Caco-2 (cell line): ENCODE measurements around the gene PLSCR5. TPM values are rescaled to one million over a fixed set of nuclear protein-coding genes. Genes with fewer than 3 reads are reported as not detected.

ENCODE experiments used
- BruUV-seq: library from RNA; stranded (reverse); fragments of 400-500 nt; replicated peaks from 2 replicates; lab custom pipeline; 2021; lab: Mats Ljungman, UMichigan
- CTCF ChIA-PET: fragments of 300-600 bp; sonication (Branson Sonifier 250); formaldehyde crosslinking; loops from one replicate; lab custom pipeline; 2022; ENCODE audit warnings: antibody characterized with exemption; lab: Charles Lee
- POLR2A ChIA-PET: fragments of 300-600 bp; sonication (Branson Sonifier 250); formaldehyde crosslinking; loops from one replicate; lab custom pipeline; 2022; ENCODE audit warnings: antibody characterized with exemption; lab: Charles Lee
- DNase-seq, 2 experiments: peaks; one replicate each; pipeline versions ENCODE4 v3.0.0 to v3.0.0-alpha.2; 2020 to 2022
- H3K27me3 ChIP-seq: replicated peaks from 2 replicates; pipeline ENCODE4 v1.6.0; 2011; ENCODE audit warnings: low read length; ENCODE audit not compliant: control insufficient read depth, insufficient read depth
- H3K36me3 ChIP-seq: 2 replicates; pipeline ENCODE4 v1.5.1; 2011; ENCODE audit warnings: low read length; ENCODE audit not compliant: control insufficient read depth, insufficient read depth
- H3K4me1 ChIP-seq: fragments of 250-450 bp; sonication (Bioruptor Pico); 2 replicates; pipeline ENCODE4 v1.5.1; 2020; ENCODE audit warnings: mild to moderate bottlenecking
- H3K4me3 ChIP-seq: 2 replicates; pipeline ENCODE4 v1.5.1; 2011; ENCODE audit warnings: low read depth, mild to moderate bottlenecking, control low read depth, low read length
- H3K9me3 ChIP-seq: fragments of 250-450 bp; sonication (Bioruptor Pico); 2 replicates; pipeline ENCODE4 v1.5.1; 2020; ENCODE audit warnings: mild to moderate bottlenecking, moderate library complexity
- H3K27ac Mint-ChIP-seq: one replicate; pipeline ENCODE4 v1.8.0; 2022; ENCODE audit warnings: mixed read lengths; ENCODE audit not compliant: unreplicated experiment
- H3K27me3 Mint-ChIP-seq: one replicate; pipeline ENCODE4 v1.8.0; 2022; ENCODE audit warnings: mixed read lengths; ENCODE audit not compliant: insufficient read depth, unreplicated experiment
- H3K36me3 Mint-ChIP-seq: one replicate; pipeline ENCODE4 v1.8.0; 2022; ENCODE audit warnings: mild to moderate bottlenecking, mixed read lengths; ENCODE audit not compliant: insufficient read depth, unreplicated experiment
- H3K4me1 Mint-ChIP-seq: one replicate; pipeline ENCODE4 v1.8.0; 2022; ENCODE audit warnings: low read depth, mixed read lengths; ENCODE audit not compliant: unreplicated experiment
- H3K4me3 Mint-ChIP-seq: one replicate; pipeline ENCODE4 v1.8.0; 2022; ENCODE audit warnings: mild to moderate bottlenecking, moderate library complexity, mixed read lengths; ENCODE audit not compliant: unreplicated experiment
- H3K9me3 Mint-ChIP-seq: one replicate; pipeline ENCODE4 v1.8.0; 2022; ENCODE audit warnings: mixed read lengths; ENCODE audit not compliant: unreplicated experiment
- intact Hi-C: fragments of 100-400 bp; cut with micrococcal nuclease; formaldehyde crosslinking; loops from one replicate; pipeline ENCODE4 v1.10.0; 2022; ENCODE audit not compliant: unreplicated experiment
- total RNA-seq: library from RNA; stranded (reverse); gene quantifications from 2 replicates; pipeline ENCODE4 v1.2.3, GENCODE V29; 2022
- TF ChIP-seq, protein P1 (sequence below), 2 experiments: fragments of 200-600 bp in 1 of 2; IDR thresholded peaks; 1 replicate in 1 of 2; 2 replicates in 1 of 2; pipeline versions ENCODE4 v1.5.1 to v1.8.0; 2011 to 2022; ENCODE audit warnings: antibody characterized with exemption in 1 of 2, control low read depth in 1 of 2, inconsistent platforms in 1 of 2, low read depth in 1 of 2, low read length in 1 of 2, mild to moderate bottlenecking in 1 of 2, moderate library complexity in 1 of 2; ENCODE audit not compliant: insufficient read depth in 1 of 2, severe bottlenecking in 1 of 2, unreplicated experiment in 1 of 2

PLSCR5 gene
- total RNA-seq, 1 experiment from 2014 or later = not detected

DNA sequence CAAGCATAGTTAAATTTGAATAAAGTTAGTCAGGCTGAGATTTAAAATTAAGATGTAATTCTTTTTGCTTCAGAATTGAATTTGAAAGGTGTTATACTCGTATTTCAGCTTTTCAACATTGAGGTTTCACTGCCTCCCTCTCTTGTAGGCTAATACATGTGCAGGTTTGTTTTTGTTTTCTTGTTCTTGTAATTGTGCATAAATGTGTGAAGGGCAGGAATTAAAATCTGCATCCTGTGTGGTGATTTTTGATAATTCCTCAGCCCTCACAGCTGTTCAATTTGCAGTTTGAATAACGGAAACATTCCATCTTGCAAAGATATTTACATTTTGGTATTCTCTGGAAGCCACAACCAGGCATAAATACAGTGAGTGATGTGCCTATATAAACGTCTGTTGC is 35.8 kb downstream of the PLSCR5 start:
- BruUV-seq = no TSS peak
- H3K4me1 ChIP-seq = no peaks in the 10 kb centered on the region
- TF ChIP-seq, protein P1, sequence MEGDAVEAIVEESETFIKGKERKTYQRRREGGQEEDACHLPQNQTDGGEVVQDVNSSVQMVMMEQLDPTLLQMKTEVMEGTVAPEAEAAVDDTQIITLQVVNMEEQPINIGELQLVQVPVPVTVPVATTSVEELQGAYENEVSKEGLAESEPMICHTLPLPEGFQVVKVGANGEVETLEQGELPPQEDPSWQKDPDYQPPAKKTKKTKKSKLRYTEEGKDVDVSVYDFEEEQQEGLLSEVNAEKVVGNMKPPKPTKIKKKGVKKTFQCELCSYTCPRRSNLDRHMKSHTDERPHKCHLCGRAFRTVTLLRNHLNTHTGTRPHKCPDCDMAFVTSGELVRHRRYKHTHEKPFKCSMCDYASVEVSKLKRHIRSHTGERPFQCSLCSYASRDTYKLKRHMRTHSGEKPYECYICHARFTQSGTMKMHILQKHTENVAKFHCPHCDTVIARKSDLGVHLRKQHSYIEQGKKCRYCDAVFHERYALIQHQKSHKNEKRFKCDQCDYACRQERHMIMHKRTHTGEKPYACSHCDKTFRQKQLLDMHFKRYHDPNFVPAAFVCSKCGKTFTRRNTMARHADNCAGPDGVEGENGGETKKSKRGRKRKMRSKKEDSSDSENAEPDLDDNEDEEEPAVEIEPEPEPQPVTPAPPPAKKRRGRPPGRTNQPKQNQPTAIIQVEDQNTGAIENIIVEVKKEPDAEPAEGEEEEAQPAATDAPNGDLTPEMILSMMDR (IDR thresholded peaks at IDR 0.05; ENCODE audit: insufficient read depth in 1 of 2, low read depth in 1 of 2, low read length in 1 of 2, severe bottlenecking in 1 of 2, unreplicated experiment in 1 of 2) = no peak
- ChIA-PET POLR2A (no interaction called here), CTCF (no interaction called here)
- H3K36me3 ChIP-seq = no peaks in the 10 kb centered on the region
- intact Hi-C loops = no loop called here
- H3K9me3 ChIP-seq = no peaks in the 10 kb centered on the region
- H3K4me3 Mint-ChIP-seq = no peak overlapping the region
- no peaks in the 10 kb centered on the region for H3K4me1 Mint-ChIP-seq
- H3K36me3 Mint-ChIP-seq = no peaks in the 10 kb centered on the region
- no peaks in the 10 kb centered on the region for H3K27me3 ChIP-seq
- no peak for DNase-seq
- no peaks in the 10 kb centered on the region for H3K9me3 Mint-ChIP-seq
- no peak overlapping the region for H3K27ac Mint-ChIP-seq
- H3K4me3 ChIP-seq = no peak overlapping the region
- no peaks in the 10 kb centered on the region for H3K27me3 Mint-ChIP-seq

DNA sequence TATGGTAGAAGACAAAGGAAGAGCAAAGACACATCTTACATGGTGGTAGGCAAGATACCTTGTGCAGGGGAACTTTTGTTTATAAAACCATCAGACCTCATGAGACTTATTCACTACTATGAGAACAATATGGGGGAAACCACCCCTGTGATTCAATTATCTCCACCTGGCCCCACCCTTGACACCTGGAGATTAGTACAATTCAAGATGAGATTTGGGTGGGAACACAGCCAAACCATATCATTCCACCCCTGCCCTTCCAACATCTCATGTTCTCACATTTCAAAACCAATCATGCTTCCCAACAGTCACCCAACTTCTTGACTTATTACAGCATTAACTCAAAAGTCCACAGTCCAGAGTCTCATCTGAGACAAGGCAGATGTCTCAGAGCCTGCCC is 39.0 kb downstream of the PLSCR5 start:
- no peaks in the 10 kb centered on the region for H3K4me1 Mint-ChIP-seq
- H3K9me3 ChIP-seq = no peaks in the 10 kb centered on the region
- H3K9me3 Mint-ChIP-seq = no peaks in the 10 kb centered on the region
- H3K27me3 ChIP-seq = no peaks in the 10 kb centered on the region
- H3K4me1 ChIP-seq = no peaks in the 10 kb centered on the region
- ChIA-PET POLR2A (no interaction called here), CTCF (no interaction called here)
- H3K36me3 Mint-ChIP-seq = no peaks in the 10 kb centered on the region
- no peaks in the 10 kb centered on the region for H3K36me3 ChIP-seq
- BruUV-seq = no TSS peak
- no peak overlapping the region for H3K4me3 ChIP-seq
- no peak for DNase-seq
- no peak overlapping the region for H3K4me3 Mint-ChIP-seq
- intact Hi-C loops = no loop called here
- TF ChIP-seq, protein P1 (IDR thresholded peaks at IDR 0.05; ENCODE audit: insufficient read depth in 1 of 2, low read depth in 1 of 2, low read length in 1 of 2, severe bottlenecking in 1 of 2, unreplicated experiment in 1 of 2) = no peak
- no peaks in the 10 kb centered on the region for H3K27me3 Mint-ChIP-seq
- no peak overlapping the region for H3K27ac Mint-ChIP-seq

DNA sequence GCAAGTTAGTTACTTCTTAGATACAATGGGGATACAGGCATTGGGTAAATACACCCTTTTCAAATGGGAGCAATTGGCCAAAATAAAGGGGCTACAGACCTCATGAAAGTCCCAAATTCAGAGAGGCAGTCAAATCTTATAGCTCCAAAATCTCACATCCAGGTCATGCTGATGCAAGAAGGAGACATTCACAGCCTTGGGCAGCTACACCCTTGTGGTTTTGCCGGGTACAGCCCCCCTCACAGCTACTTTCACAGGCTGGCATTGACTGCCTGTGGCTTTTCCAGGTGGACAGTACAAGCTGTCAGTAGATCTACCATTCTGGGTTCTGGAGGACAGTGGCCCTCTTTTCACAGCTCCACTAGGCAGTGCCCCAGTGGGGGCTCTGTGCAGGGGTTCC is 43.3 kb downstream of the PLSCR5 start:
- Mint-ChIP-seq H3K36me3 (no peaks in the 10 kb centered on the region), H3K27ac (no peak overlapping the region), H3K4me3 (no peak overlapping the region), H3K4me1 (no peaks in the 10 kb centered on the region), H3K9me3 (no peaks in the 10 kb centered on the region), H3K27me3 (no peaks in the 10 kb centered on the region)
- H3K4me1 ChIP-seq = no peaks in the 10 kb centered on the region
- DNase-seq = no peak
- ChIA-PET POLR2A (no interaction called here), CTCF (no interaction called here)
- TF ChIP-seq, protein P1 (IDR thresholded peaks at IDR 0.05; ENCODE audit: insufficient read depth in 1 of 2, low read depth in 1 of 2, low read length in 1 of 2, severe bottlenecking in 1 of 2, unreplicated experiment in 1 of 2) = no peak
- no peaks in the 10 kb centered on the region for H3K36me3 ChIP-seq
- no peaks in the 10 kb centered on the region; the same call in 1 of the 2 replicates for H3K9me3 ChIP-seq
- H3K27me3 ChIP-seq = no peaks in the 10 kb centered on the region
- intact Hi-C loops = no loop called here
- H3K4me3 ChIP-seq = no peak overlapping the region
- no TSS peak for BruUV-seq
